OCI-LY1 (cell line): Measurements from ENCODE around the gene ST3GAL3.

Experiments
- H2AFZ ChIP-seq: fragments of 200-600 bp; sonication (generic), shearing (Covaris generic); 2 replicates; pipeline ENCODE4 v1.6.0; 2014; ENCODE audit warnings: antibody characterized with exemption, mild to moderate bottlenecking, low read length
- H3F3A ChIP-seq: fragments of 200-600 bp; sonication (generic), shearing (Covaris generic); 2 replicates; pipeline ENCODE4 v1.6.0; 2014; ENCODE audit warnings: mild to moderate bottlenecking, antibody characterized with exemption, low read length, moderate library complexity; ENCODE audit not compliant: insufficient read depth
- H3K27ac ChIP-seq: fragments of 200-600 bp; sonication (generic); 2 replicates; pipeline ENCODE4 v1.5.1; 2014; ENCODE audit warnings: low read length, mixed run types, mild to moderate bottlenecking, low read depth; ENCODE audit not compliant: poor library complexity, severe bottlenecking
- H3K27me3 ChIP-seq: fragments of 200-600 bp; sonication (generic); 2 replicates; pipeline ENCODE4 v1.6.0; 2014; ENCODE audit warnings: antibody characterized with exemption, mild to moderate bottlenecking, low read length, moderate library complexity; ENCODE audit not compliant: insufficient read depth
- H3K36me3 ChIP-seq: fragments of 200-600 bp; sonication (generic); 2 replicates; pipeline ENCODE4 v1.6.1; 2014; ENCODE audit warnings: mild to moderate bottlenecking, antibody characterized with exemption, low read length, moderate library complexity, mixed read lengths; ENCODE audit not compliant: insufficient read depth
- H3K4me1 ChIP-seq: fragments of 200-600 bp; sonication (generic); 2 replicates; pipeline ENCODE4 v1.5.1; 2014; ENCODE audit warnings: mild to moderate bottlenecking, low read length, moderate library complexity; ENCODE audit not compliant: insufficient read depth, severe bottlenecking
- H3K4me2 ChIP-seq: fragments of 200-600 bp; sonication (generic), shearing (Covaris generic); 2 replicates; pipeline ENCODE4 v1.6.1; 2014; ENCODE audit warnings: low read length
- H3K4me3 ChIP-seq: fragments of 200-600 bp; sonication (generic); 2 replicates; pipeline ENCODE4 v1.5.1; 2014; ENCODE audit warnings: low read length, low read depth, mild to moderate bottlenecking, mixed read lengths; ENCODE audit not compliant: poor library complexity, severe bottlenecking
- H3K79me2 ChIP-seq: fragments of 200-600 bp; shearing (Covaris generic); 2 replicates; pipeline ENCODE4 v1.6.1; 2016; ENCODE audit warnings: mixed run types, low read length, mixed read lengths; ENCODE audit not compliant: insufficient read depth
- H3K9ac ChIP-seq: fragments of 200-600 bp; sonication (generic), shearing (Covaris generic); 2 replicates; pipeline ENCODE4 v1.6.1; 2014; ENCODE audit warnings: mild to moderate bottlenecking, low read length, mixed read lengths
- H3K9me2 ChIP-seq: fragments of 200-600 bp; sonication (generic), shearing (Covaris generic); 2 replicates; pipeline ENCODE4 v1.6.1; 2014; ENCODE audit warnings: low read depth, mild to moderate bottlenecking, low read length, mixed read lengths
- H3K9me3 ChIP-seq: fragments of 200-600 bp; shearing (Covaris generic); 2 replicates; pipeline ENCODE4 v1.6.1; 2014; ENCODE audit warnings: low read length, mixed read lengths
- H4K20me1 ChIP-seq: fragments of 200-600 bp; sonication (generic), shearing (Covaris generic); 2 replicates; pipeline ENCODE4 v1.6.0; 2016; ENCODE audit warnings: mild to moderate bottlenecking, low read length; ENCODE audit not compliant: insufficient read depth
- CTCF ChIP-seq: fragments of 200-600 bp; sonication (generic), shearing (Covaris generic); IDR thresholded peaks from 2 replicates; pipeline ENCODE4 v1.5.1; 2017; ENCODE audit warnings: mild to moderate bottlenecking, antibody characterized with exemption, low read length, moderate library complexity, mixed read lengths
- EZH2 ChIP-seq: fragments of 200-600 bp; sonication (generic), shearing (Covaris generic); IDR thresholded peaks from 2 replicates; pipeline ENCODE4 v1.8.0; 2017; ENCODE audit warnings: borderline replicate concordance, mixed run types, mild to moderate bottlenecking, antibody characterized with exemption, low read length, moderate library complexity, mixed read lengths

The ST3GAL3 gene

GRCh38 chr1:43879996-43880395 lies 172.7 kb downstream of the ST3GAL3 start:
- Histone ChIP-seq H3K4me2 (no peak overlapping the region), H3F3A (no peaks in the 10 kb centered on the region), H3K9ac (no peak overlapping the region), H3K36me3 (no peaks in the 10 kb centered on the region), H3K4me1 (peaks cover 21% of the 10 kb centered on the region), H3K27me3 (no peaks in the 10 kb centered on the region), H3K4me3 (no peak overlapping the region), H3K9me3 (no peaks in the 10 kb centered on the region), H3K27ac (no peak overlapping the region), H4K20me1 (no peaks in the 10 kb centered on the region), H3K9me2 (no peaks in the 10 kb centered on the region), H3K79me2 (no peaks in the 10 kb centered on the region), H2AFZ (no peak overlapping the region)
- no peak for TF ChIP-seq EZH2
- no peak for TF ChIP-seq CTCF

DNA sequence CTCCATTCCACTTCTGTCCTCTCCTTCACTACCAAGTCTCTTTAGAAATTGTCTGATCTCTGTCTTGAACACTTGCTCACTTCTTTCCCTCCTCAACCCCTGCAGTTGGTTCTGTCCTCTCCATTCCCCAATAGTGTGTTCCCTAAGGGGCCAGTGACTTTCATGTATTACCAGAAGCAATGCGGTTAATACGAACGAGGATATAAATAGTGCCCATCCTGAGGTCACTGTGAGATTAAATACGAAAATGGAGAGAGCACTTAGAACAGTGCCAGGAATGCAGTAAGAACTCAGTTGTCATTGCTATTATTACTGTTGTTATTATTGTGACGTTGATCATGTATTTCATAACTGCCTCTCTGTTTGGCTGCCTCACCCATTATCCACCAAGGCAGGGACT lies 173.3 kb downstream of the ST3GAL3 start:
- no peak overlapping the region for H3K4me2 ChIP-seq
- no peaks in the 10 kb centered on the region for H3K36me3 ChIP-seq
- no peak overlapping the region for H3K27ac ChIP-seq
- no peaks in the 10 kb centered on the region for H3K79me2 ChIP-seq
- TF ChIP-seq CTCF (no peak), EZH2 (no peak)
- H3K9me3 ChIP-seq = no peaks in the 10 kb centered on the region
- no peaks in the 10 kb centered on the region for H3K27me3 ChIP-seq
- H2AFZ ChIP-seq = no peak overlapping the region
- H4K20me1 ChIP-seq = no peaks in the 10 kb centered on the region
- no peaks in the 10 kb centered on the region for H3F3A ChIP-seq
- peaks cover 21% of the 10 kb centered on the region for H3K4me1 ChIP-seq
- no peaks in the 10 kb centered on the region for H3K9me2 ChIP-seq
- no peak overlapping the region for H3K9ac ChIP-seq
- H3K4me3 ChIP-seq = no peak overlapping the region

- Histone ChIP-seq H3K9ac (no peak overlapping the region), H3K4me2 (no peak overlapping the region), H3K27ac (peak overlapping the region; percentile 14), H3K4me1 (peaks cover 21% of the 10 kb centered on the region), H3K4me3 (no peak overlapping the region), H3F3A (no peaks in the 10 kb centered on the region), H3K36me3 (no peaks in the 10 kb centered on the region), H3K9me2 (no peaks in the 10 kb centered on the region), H3K79me2 (no peaks in the 10 kb centered on the region), H2AFZ (no peak overlapping the region), H3K9me3 (no peaks in the 10 kb centered on the region), H4K20me1 (no peaks in the 10 kb centered on the region), H3K27me3 (no peaks in the 10 kb centered on the region)
- no peak for TF ChIP-seq CTCF
- no peak for TF ChIP-seq EZH2
Measured at GRCh38 chr1:43881415-43881814, 174.1 kb downstream of the ST3GAL3 start.
